Gastroesophageal sphincter (tissue), 4 donors: ENCODE data around the gene MAP4K4. TPM values are rescaled to one million over a fixed set of nuclear protein-coding genes. Genes with fewer than 3 reads are reported as not detected.

Experiments used
- ATAC-seq: fragments of 150-250 bp; one replicate; pipeline ENCODE4 v1.9.1; 2016; ENCODE audit warnings: mild to moderate bottlenecking, moderate library complexity
- H3K27ac ChIP-seq, 4 donors: fragments of 200-600 bp; sonication (generic) in 3 of 4; 1 replicate in 3 of 4; 2 replicates in 1 of 4; pipeline ENCODE4 v1.5.1; 2016 to 2019
- H3K27me3 ChIP-seq: fragments of 200-600 bp; sonication (generic); one replicate; pipeline ENCODE4 v1.5.1; 2019
- H3K36me3 ChIP-seq, 2 donors: fragments of 200-600 bp; sonication (generic); one replicate each; pipeline ENCODE4 v1.5.1; 2019; ENCODE audit warnings: control low read depth in 1 of 2
- H3K4me1 ChIP-seq, 3 donors: fragments of 200-600 bp; sonication (generic); 1 replicate in 2 of 3; 2 replicates in 1 of 3; pipeline ENCODE4 v1.5.1; 2016 to 2019; ENCODE audit warnings: control low read depth in 2 of 3
- H3K4me3 ChIP-seq, 2 donors: fragments of 200-600 bp; sonication (generic); one replicate each; pipeline ENCODE4 v1.5.1; 2019; ENCODE audit warnings: mild to moderate bottlenecking in 1 of 2, moderate library complexity in 1 of 2
- H3K9me3 ChIP-seq, 3 donors: fragments of 200-600 bp; sonication (generic); one replicate each; pipeline ENCODE4 v1.5.1; 2017 to 2019; ENCODE audit warnings: control low read depth in 2 of 3
- EP300 ChIP-seq: sonication (generic); formaldehyde crosslinking; IDR thresholded peaks from one replicate; pipeline ENCODE4 v1.6.1; 2017; ENCODE audit warnings: antibody characterized with exemption, mild to moderate bottlenecking
- POLR2A ChIP-seq, 2 donors: fragments of 450-650 bp; IDR thresholded peaks; one replicate each; pipeline ENCODE4 v1.6.1; 2017; ENCODE audit warnings: antibody characterized with exemption in 2 of 2, mild to moderate bottlenecking in 2 of 2, moderate library complexity in 1 of 2
- POLR2AphosphoS5 ChIP-seq: sonication (generic); formaldehyde crosslinking; IDR thresholded peaks from one replicate; pipeline ENCODE4 v1.6.1; 2017; ENCODE audit warnings: antibody characterized with exemption
- WGBS, 2 donors: methylation state at CpG; one replicate each; pipeline ENCODE4 v1.1.5; 2018; ENCODE audit warnings: low coverage in 1 of 2; 5-methylcytosine and 5-hydroxymethylcytosine counted together
- total RNA-seq, 4 donors: library from RNA; depleted of rRNA; stranded (reverse); fragments of >200 nt; gene quantifications; one replicate each; pipeline ENCODE4 v1.1.0, GENCODE V29; 2016
- TF ChIP-seq, protein P1 (sequence below), 4 experiments: fragments of 200-600 bp in 2 of 4; fragments of 450-650 bp in 2 of 4; sonication (generic) in 1 of 4; IDR thresholded peaks; one replicate each; pipeline ENCODE4 v1.5.1; 2017 to 2019; ENCODE audit warnings: antibody characterized with exemption in 4 of 4, mild to moderate bottlenecking in 2 of 4, moderate library complexity in 2 of 4

Gene MAP4K4
- total RNA-seq, 4 donors from 2014 or later = 35.8 to 59.5 (median 48.9) TPM

DNA sequence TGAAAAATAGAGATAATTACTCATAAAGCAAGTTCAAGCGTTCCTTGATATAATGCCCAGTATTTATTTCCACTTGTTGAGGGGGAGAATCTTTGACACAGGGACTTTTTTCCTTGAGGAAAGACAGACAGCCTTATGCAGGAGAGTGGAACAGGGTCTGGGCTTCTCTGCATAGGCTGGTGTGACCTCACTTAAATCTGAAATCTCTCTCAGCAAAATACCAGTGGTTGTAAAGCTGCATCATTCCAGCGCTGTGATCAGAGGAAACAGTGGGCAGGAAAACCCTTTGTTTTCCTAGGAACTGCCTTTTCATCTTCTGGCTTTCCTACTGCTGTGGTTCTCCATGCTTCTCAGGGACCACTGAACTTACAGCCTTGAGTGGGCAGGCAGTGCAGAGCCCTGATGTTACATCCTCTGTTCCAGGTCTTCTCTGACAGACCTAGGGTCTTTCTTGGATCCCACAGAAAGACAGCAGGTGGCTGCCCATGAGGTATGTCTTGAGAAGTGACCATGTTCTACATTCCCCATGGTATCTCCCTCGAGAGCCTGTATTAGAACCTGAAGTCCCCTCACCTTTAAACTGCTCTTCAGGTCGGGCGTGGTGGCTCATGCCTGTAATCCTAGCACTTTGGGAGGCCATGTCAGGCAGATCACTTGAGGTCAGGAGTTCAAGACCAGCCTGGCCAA, 17.6 kb upstream of the MAP4K4 start:
- Histone ChIP-seq H3K4me3 (no peak overlapping the region), H3K27ac (no peak overlapping the region), H3K36me3 (no peaks in the 10 kb centered on the region), H3K27me3 (no peaks in the 10 kb centered on the region), H3K9me3 (no peaks in the 10 kb centered on the region), H3K4me1 (no peaks in the 10 kb centered on the region)
- TF ChIP-seq, protein P1, sequence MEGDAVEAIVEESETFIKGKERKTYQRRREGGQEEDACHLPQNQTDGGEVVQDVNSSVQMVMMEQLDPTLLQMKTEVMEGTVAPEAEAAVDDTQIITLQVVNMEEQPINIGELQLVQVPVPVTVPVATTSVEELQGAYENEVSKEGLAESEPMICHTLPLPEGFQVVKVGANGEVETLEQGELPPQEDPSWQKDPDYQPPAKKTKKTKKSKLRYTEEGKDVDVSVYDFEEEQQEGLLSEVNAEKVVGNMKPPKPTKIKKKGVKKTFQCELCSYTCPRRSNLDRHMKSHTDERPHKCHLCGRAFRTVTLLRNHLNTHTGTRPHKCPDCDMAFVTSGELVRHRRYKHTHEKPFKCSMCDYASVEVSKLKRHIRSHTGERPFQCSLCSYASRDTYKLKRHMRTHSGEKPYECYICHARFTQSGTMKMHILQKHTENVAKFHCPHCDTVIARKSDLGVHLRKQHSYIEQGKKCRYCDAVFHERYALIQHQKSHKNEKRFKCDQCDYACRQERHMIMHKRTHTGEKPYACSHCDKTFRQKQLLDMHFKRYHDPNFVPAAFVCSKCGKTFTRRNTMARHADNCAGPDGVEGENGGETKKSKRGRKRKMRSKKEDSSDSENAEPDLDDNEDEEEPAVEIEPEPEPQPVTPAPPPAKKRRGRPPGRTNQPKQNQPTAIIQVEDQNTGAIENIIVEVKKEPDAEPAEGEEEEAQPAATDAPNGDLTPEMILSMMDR (IDR thresholded peaks at IDR 0.05) = no peak
- TF ChIP-seq EP300 = no peak
- no peak for TF ChIP-seq POLR2AphosphoS5
- TF ChIP-seq POLR2A (IDR thresholded peaks at IDR 0.05) = no peak
- ATAC-seq = no peak
- 60 to 79% methylated on average over 2 of the region's 5 CpGs for WGBS, 2 donors

DNA sequence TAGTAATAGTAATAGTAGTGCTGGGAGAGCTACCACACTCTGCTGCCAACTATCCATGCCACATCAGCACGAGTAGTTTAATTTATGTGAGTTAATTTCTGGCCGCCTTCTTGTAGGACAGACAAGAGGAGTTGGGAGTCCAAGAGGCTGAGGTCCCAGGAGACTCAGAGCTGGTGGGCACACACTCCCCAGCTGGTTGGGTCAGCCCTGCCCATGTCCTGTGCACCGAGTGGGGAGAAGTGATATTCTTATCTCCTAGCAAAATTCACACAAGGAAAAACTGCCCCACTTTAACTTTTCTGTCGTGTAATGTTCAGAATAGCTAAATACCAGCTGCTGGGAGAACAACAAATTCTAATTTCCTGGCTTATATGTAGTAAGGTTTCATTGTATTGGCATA, 15.2 kb upstream of the MAP4K4 start:
- Histone ChIP-seq H3K4me1 (no peaks in the 10 kb centered on the region), H3K27me3 (no peaks in the 10 kb centered on the region), H3K4me3 (no peak overlapping the region), H3K27ac (no peak overlapping the region), H3K36me3 (no peaks in the 10 kb centered on the region), H3K9me3 (no peaks in the 10 kb centered on the region)
- 73 to 76% methylated on average over 4 of the region's 4 CpGs for WGBS, 2 donors
- TF ChIP-seq EP300 = no peak
- no peak for ATAC-seq

DNA sequence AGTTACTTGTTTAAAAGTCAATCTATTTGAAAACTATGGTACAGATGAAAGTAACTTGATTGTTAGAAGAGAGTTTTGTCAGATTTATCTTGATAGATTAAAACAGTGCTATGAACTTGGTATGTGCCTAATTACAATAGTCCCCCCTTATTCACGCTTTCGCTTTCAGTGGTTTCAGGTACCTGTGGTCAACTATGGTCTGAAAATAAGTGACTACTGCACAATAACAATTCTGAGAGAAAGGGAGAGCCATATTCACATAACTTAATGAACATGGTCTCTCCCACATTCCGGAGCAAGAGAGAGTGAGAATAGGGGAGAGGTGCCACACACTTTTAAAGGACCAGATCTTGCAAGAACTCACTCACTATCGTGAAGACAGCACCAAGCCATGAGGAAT, 13.2 kb upstream of the MAP4K4 start:
- TF ChIP-seq EP300 = no peak
- TF ChIP-seq, protein P1 (IDR thresholded peaks at IDR 0.05) = no peak
- TF ChIP-seq POLR2A (IDR thresholded peaks at IDR 0.05) = no peak
- no peak for TF ChIP-seq POLR2AphosphoS5
- WGBS, 2 donors = 73 to 76% methylated on average over 3 to 4 of the region's 4 CpGs
- no peak overlapping the region for H3K27ac ChIP-seq
- H3K4me3 ChIP-seq = no peak overlapping the region
- ATAC-seq = no peak
- H3K9me3 ChIP-seq = no peaks in the 10 kb centered on the region
- H3K4me1 ChIP-seq = no peaks in the 10 kb centered on the region
- no peaks in the 10 kb centered on the region for H3K36me3 ChIP-seq
- H3K27me3 ChIP-seq = no peaks in the 10 kb centered on the region

DNA sequence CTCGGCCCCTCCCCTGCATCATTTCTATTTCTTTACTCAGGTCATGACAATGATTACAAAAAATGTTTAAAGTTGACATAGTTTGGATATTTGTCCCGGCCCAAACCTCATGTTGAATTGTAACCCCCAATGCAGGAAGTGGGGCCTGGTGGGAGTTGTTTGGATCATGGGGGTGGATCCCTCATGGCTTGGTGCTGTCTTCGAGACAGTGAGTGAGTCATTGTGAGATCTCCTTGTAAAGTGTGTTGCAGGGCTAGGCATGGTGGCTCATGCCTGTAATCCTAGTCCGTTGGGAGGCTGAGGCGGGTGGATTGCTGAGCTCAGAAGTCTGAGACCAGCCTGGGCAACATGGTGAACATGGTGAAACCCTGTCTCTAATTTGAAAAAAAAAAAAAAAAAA, 9.2 kb upstream of the MAP4K4 start:
- TF ChIP-seq POLR2AphosphoS5 (no peak), POLR2A (IDR thresholded peaks at IDR 0.05) (no peak), EP300 (no peak)
- TF ChIP-seq, protein P1 (IDR thresholded peaks at IDR 0.05) = no peak
- Histone ChIP-seq H3K27ac (no peak overlapping the region), H3K27me3 (no peaks in the 10 kb centered on the region), H3K4me3 (no peak overlapping the region), H3K9me3 (no peaks in the 10 kb centered on the region), H3K4me1 (no peaks in the 10 kb centered on the region), H3K36me3 (no peaks in the 10 kb centered on the region)
- 88% methylated on average over 5 of the region's 5 CpGs; no CpG with 5 or more reads in 1 of the 2 donors for WGBS, 2 donors
- no peak for ATAC-seq

DNA sequence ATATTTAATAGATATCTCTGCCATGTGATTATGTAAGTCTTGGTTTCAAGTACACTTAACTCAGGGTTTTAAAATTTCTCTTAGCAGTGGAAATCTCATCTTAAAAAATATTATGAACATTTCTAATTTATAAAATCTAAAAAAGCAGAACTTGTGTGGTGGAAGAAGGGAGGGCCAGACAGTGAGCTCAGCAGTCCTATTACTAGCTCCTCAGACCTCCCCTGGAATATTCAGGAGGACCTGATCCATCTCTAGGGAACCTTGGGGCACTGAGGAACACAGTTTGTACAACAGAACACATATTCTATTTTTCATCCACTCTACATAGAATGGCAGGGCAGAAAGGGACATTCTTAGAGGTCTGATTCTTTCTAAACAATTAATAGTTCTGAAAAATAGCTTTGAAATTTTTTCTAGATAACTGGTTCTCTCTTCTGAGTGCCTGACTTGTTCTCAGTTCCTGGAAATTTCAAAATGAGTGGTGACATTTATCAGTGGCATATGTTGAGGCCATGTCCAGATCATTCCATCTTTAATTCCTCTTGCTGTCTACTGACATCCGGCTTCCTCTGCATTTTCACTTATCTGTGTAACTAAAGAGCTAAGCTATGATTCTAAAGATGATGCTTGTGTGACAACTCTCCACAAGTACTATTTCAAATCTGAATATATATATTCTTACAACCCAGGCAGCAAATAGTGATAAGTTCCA, 8.2 kb upstream of the MAP4K4 start:
- ATAC-seq = no peak
- no peaks in the 10 kb centered on the region for H3K27me3 ChIP-seq
- H3K4me1 ChIP-seq = no peaks in the 10 kb centered on the region
- no peaks in the 10 kb centered on the region for H3K36me3 ChIP-seq
- no peak overlapping the region for H3K27ac ChIP-seq
- TF ChIP-seq POLR2A (IDR thresholded peaks at IDR 0.05) (no peak), EP300 (no peak), POLR2AphosphoS5 (no peak)
- TF ChIP-seq, protein P1 (IDR thresholded peaks at IDR 0.05) = no peak
- no peak overlapping the region for H3K4me3 ChIP-seq
- peaks cover 0 to 6% (median 0%) of the 10 kb centered on the region in 3 donors for H3K9me3 ChIP-seq
- 73 to 85% methylated on average over 1 of the region's 1 CpG for WGBS, 2 donors
